KOPT-K1 (cell line): ENCODE measurements around the gene CD109.
"Not testable (repeated sequence)": the region's sequence is repeated elsewhere in the genome, so short reads cannot be mapped to it uniquely, and the experiment has no call there.

Experiments
- H3K27ac ChIP-seq: fragments of 200-600 bp; sonication (generic); 2 replicates; pipeline ENCODE4 v1.5.1; 2016; ENCODE audit warnings: antibody characterized with exemption, mild to moderate bottlenecking, low read depth, low read length; ENCODE audit not compliant: poor library complexity, severe bottlenecking
- H3K36me3 ChIP-seq: fragments of 200-600 bp; sonication (generic); 2 replicates; pipeline ENCODE4 v1.5.1; 2017; ENCODE audit warnings: antibody characterized with exemption, mild to moderate bottlenecking, low read length, moderate library complexity; ENCODE audit not compliant: insufficient read depth
- H3K9me3 ChIP-seq: fragments of 200-600 bp; sonication (generic); 2 replicates; pipeline ENCODE4 v1.5.1; 2017; ENCODE audit warnings: antibody characterized with exemption, low read length, mild to moderate bottlenecking; ENCODE audit not compliant: insufficient read depth, poor library complexity, severe bottlenecking

The CD109 gene

DNA sequence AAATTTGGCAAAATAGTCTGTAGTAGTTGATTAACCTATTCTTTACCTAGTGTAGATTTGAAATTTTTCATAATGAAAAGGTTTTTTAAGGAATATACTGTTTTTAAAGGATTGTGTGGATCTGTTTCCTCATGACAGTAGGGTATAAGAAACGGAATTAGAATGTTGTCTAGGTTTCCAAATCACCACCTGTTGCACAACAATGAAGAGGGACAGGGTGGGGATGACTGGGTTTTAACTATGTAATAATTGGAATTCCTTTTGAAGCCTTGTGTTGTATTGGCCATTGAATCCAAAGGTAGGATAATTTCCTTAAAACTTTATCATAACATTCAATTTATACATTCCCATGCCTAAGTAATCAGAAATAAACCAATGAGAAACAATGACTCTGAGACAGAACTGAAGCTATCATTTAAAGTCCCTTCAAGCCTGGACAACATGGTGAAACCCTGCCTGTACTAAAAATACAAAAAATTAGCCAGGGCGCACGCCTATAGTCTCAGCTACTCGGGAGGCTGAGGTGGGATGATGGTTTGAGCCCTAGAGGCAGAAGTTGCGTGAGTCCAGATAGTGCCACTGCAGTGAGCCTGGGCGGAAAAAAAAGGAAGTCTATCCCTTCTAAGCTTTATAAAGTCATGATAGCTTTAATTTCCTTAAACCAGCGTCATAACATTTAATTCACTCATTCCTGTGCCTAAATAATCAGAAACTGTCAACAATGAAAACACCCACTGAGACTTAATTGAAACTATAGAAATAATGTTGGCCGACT lies 23.9 kb upstream of the CD109 start:
- no peak overlapping the region for H3K27ac ChIP-seq
- H3K36me3 ChIP-seq, result no peaks in the 10 kb centered on the region
- H3K9me3 ChIP-seq, result no peaks in the 10 kb centered on the region

DNA sequence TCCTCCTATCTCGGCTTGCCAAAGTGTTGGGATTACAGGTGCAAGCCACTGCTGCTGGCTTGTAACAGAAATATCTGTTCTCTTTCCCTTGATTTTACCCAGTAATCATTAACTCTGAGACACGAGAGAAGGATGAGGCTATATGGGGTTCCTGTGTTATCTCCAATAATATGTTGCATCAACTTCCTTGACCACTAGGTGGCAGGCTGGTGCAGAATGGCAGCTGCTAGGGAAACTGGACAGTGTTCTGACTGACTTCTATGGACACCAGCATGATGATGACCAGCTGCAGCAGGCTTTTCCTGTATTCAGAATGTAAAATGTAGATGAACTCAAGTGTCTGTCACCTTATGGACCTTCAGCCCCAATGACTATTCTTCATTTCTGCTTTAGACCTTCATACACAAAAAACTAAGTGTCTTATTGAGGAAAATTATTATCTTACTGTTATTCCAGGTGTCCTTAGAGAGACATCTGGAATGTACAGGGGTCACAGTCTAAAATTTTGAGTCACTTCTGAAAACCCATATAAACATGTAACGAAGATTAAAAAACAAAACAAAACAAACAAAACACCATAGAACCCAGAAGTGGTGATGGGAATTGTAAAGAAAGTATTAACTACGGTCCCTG lies 20.4 kb upstream of the CD109 start:
- Histone ChIP-seq H3K9me3 (no peaks in the 10 kb centered on the region), H3K36me3 (no peaks in the 10 kb centered on the region), H3K27ac (no peak overlapping the region)

DNA sequence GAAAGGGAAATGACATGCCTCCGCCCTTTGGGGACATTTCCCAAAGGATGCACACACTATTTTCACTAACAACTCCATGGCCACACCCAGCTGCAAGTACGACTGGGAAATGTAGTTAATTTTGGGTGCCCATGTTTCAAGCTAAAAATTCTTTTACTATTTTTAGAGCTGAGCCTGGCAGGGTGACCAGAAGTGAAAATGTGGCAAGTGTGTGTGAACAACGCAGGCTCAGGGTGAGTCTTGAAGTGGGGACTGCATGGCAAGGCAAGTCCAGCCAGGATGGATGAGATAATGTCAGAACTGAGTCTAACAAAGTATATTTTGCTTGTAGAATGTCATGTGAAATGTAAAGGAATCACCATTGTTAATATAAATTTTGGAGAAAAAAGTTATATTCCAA lies 17.0 kb upstream of the CD109 start:
- no peak overlapping the region for H3K27ac ChIP-seq
- no peaks in the 10 kb centered on the region for H3K36me3 ChIP-seq
- H3K9me3 ChIP-seq, result peaks cover 5% of the 10 kb centered on the region

DNA sequence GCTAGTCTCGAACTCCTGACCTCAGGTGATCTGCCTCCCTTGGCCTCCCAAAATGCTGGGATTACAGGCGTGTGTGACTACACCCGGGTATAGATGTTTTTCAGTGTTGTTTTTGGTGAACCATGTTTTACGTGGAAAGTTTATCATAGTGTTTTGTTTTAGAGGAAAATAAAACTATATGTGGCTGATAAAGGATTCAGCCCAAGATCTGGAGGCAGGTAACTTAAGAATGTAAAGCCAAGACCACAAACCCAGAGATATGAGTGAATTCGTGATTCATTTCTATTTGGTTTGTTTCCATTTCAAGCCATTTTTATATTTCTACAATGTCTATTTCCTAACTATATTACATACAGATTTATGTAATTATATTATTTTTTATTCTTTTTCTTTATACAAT lies 16.2 kb upstream of the CD109 start:
- H3K36me3 ChIP-seq, H3K27ac ChIP-seq, H3K9me3 ChIP-seq: not testable (repeated sequence)

DNA sequence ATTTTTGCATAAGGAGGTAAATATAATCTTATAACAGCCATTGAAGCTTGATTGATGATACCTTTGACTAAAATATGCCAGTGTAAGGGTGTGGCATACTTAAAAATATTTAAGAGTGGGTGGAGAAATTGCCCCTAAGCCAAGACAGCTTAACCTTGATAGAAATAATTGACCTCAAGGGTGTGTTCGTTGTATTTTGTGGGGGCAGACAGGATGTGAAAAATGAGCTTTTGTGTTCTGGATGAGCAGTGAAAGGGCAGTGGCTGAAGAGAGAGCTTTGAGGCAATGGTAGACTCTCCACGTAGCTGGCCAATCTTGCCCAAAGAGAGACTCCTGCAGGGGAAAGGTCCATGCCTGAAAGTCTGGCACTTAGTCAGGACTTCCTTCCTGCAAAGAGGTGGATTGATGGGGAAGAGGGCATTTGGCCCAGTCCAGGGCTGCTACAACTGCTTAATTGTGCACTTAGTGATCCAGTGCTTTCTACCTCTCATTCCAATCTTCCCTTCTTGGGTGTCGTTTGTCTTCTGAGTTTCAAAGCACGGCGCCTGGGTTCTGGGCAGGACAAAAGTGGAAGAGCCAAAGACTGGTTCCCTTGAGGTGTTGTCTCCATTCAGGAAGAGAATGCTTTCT lies 15.6 kb upstream of the CD109 start:
- no peak overlapping the region for H3K27ac ChIP-seq
- H3K9me3 ChIP-seq, result peaks cover 9% of the 10 kb centered on the region
- H3K36me3 ChIP-seq, result no peaks in the 10 kb centered on the region

DNA sequence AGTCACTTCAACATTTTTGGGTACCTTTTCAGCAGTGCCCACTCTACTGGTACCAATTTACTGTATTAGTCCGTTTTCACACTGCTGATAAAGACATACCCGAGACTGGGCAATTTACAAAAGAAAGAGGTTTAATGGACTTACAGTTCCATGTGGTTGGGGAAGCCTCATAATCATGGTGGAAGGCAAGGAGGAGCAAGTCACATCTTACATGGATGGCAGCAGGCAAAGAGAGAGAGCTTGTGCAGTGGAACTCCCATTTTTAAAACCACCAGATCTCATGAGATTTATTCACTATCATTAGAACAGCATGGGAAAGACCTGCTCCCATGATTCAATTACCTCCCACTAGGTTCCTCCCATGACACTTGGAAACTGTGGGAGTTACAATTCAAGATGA lies 12.4 kb upstream of the CD109 start:
- H3K9me3 ChIP-seq, H3K27ac ChIP-seq, H3K36me3 ChIP-seq: not testable (repeated sequence)

DNA sequence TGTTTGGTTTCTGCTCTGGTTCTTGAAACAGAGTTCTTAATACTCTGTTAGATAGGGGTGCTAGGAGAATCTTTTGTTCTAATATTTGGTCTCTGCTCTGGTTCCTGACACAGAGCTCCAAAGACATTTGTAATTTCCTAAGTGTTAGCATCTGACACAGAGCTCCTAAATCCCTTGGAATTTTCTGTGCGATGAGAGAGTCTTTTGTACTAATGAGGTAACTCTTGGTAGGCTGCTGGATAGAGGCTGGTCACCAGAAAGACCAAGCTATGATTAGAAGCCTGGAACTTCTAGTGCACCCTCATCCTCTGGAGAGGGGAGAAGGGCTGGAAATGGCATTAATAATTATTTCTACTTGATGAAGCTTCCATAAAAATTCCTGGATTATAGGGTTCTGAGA lies 7.7 kb upstream of the CD109 start:
- peaks cover 9% of the 10 kb centered on the region for H3K9me3 ChIP-seq
- H3K36me3 ChIP-seq, result no peaks in the 10 kb centered on the region
- no peak overlapping the region for H3K27ac ChIP-seq

DNA sequence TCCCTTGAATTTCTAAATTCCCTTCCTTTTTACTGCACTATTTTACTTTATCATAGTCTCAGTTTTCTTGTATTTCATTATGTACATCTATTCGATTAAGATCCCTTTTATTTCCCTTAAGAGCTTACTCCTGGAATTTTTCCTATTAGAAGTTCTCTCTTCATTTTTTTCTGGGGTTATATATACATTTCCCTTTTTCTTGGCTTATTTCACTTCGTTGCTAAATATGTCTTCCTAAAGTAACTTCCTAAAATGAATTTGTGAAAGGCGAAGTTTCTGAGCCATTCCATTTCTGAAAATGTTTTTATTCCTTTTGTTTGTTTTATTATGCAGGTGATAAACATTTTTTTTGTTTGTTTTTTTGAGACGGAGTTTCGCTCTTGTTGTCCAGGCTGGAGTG lies 5.9 kb upstream of the CD109 start:
- H3K36me3 ChIP-seq, result no peaks in the 10 kb centered on the region

DNA sequence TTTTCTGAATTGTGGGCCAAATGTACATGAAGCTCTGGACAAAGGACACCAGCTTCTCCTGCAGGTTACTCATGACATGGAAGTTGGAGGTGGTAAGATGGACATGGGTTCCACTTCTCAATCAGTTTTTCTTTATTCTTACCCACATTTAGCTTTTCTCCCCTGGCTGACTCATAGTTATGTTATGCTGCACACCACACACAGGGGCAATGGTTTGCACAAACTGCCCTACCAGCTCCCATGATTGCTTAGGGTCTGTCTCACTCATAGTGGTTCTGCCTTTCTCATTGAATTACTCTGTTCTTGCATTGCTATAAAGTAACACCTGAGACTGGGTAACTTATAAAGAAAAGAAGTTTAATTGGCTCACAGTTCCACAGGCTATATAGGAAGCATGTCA lies 4.5 kb upstream of the CD109 start:
- Histone ChIP-seq H3K27ac (no peak overlapping the region), H3K36me3 (no peaks in the 10 kb centered on the region), H3K9me3 (no peaks in the 10 kb centered on the region)

More for the DNA sequence above, 5.9 kb upstream of the CD109 start:
- no peak overlapping the region for H3K27ac ChIP-seq
- H3K9me3 ChIP-seq, result no peaks in the 10 kb centered on the region

DNA sequence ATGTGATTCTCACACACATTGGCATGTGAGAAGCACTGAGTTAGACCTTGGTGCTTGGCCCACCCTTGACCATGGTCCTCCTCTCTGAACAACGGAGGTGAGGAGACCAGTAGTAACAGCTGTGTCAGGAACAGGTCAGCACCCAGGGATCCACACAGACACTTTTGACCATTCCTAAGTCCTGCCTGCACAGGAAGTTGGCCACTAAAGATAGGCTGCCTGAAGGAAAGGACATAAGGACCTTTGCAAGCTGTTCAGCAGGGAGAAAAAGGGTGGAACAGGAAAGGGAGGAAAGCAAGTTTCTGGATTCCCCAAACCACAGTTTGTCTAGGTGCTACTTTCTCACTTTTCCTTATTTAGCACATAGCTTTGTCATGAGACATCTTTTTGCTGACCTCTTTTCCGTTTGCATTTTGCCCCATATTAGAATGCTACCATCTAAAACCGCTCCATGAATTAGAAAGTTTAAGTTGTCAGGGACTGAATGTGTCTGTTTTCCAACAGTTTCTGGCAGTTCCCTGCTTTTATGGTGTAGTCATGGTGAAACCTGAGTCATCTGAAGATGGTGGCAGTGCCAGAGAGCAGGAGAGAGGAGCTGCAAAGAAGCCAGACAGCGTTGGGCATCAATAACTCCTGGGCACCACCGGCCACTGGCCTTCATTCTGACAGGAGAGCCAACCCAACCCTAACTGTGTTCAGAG lies 1.1 kb upstream of the CD109 start:
- H3K36me3 ChIP-seq, result no peaks in the 10 kb centered on the region
- no peaks in the 10 kb centered on the region for H3K9me3 ChIP-seq
- no peak overlapping the region for H3K27ac ChIP-seq

DNA sequence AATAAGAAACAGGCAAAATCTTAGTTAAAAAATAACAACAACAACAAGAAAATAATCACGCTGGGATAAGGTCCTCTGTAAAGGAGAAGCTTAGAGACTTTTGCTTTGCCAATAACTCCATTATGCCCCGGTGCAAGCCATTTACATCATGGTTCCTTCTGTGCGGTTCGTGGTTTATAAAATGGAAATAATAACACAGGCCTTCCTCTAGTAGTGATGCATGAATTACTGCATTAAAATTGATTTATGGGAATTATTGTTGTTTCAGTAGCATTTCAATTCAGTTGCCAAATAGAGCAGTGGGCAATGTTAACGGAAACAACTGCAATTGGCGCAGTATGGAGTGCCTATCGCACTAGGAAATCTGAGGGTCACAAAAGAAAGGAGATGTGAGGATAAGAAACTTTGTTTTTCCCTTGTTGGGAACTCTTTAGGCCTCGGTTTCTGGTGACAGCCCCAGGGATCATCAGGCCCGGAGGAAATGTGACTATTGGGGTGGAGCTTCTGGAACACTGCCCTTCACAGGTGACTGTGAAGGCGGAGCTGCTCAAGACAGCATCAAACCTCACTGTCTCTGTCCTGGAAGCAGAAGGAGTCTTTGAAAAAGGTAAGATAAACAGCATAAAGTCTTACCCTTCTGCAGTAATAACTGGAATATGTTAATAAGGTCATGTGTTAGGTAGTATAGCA lies 1.1 kb downstream of the CD109 start:
- no peaks in the 10 kb centered on the region for H3K9me3 ChIP-seq
- H3K27ac ChIP-seq, result no peak overlapping the region
- no peaks in the 10 kb centered on the region for H3K36me3 ChIP-seq

DNA sequence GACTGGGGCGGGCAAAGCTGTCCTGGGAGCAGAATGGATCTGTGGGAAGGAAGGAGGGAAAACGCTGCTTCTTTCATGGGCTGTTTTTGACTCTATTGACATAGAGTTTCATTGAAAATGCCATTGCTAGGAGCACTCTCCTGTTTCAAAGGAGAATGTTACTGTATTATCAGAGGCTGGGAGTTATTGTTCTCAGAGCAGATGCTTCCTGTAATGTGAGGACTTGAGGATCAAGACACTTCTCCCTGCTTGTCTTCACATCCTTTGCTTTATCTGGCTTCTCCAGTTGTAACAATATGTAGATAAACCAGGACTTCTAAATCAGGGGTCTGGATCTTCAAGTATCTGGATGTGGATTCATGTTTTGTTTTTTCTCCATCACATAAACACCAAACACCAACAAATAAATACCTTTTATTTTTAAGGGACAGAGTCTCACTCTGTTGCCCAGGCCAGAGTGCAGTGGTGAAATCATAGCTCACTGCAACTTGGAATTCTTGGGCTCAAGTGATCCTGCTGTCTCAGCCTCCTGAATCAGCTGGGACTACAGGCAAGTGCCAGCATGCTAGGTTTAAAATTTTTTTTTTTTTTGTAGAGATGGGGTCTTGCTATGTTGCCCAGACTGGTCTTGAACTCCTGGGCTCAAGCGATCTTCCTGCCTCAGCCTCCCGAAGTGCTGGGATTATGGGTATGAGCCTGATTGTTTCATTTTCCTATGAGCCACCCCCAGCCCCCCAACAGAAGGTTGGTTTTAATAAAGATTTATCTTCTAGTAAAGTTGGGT lies 3.9 kb downstream of the CD109 start:
- Histone ChIP-seq H3K27ac (no peak overlapping the region), H3K9me3 (no peaks in the 10 kb centered on the region), H3K36me3 (no peaks in the 10 kb centered on the region)

DNA sequence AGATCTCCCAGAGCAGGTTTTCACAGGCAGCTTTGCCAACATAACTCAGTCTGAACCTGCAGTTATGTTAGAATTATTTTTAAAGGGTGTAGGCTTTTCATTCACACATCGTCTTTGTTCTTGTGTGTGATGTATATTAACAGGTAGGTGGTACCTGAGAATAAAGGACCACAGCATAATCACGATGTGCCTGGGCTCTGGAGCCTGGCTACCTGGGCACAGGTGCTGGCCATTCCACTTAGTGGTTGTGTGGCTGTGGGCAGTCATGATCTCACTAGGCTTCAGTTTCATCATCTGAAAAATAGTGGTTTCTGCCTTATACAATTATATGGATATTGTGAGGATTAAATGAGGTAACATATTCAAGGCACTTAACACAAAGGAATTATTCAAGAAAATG lies 6.4 kb downstream of the CD109 start:
- H3K9me3 ChIP-seq, result no peaks in the 10 kb centered on the region
- no peaks in the 10 kb centered on the region for H3K36me3 ChIP-seq
- no peak overlapping the region for H3K27ac ChIP-seq

DNA sequence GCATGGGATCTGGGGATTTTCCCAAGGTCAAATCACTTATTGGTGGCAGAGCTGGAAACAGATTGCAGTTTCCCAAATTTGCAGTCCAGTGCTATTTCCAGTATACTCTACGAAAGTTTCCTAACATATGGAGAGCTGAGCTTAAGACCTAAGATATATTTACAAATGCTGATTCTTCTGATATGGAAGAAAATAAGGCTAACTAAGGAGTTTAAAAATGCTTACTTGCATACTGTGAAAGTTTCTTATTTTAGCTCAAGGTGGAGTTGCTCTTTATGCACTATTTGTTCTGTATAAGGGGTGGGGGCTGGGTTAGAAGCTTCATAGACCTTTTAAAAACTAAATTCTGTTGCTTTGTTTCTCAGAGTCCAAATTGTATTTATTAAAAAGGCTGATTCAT lies 7.5 kb downstream of the CD109 start:
- Histone ChIP-seq H3K36me3 (no peaks in the 10 kb centered on the region), H3K9me3 (no peaks in the 10 kb centered on the region), H3K27ac (no peak overlapping the region)
